SK-N-SH treated with all-trans-retinoic acid at 6 μM for 48 hours (cell line): Measurements from ENCODE around the gene AUH.

ENCODE experiments used
- ATAC-seq: fragments of 200-7000 bp; cut with Tn5 transposase; 3 replicates; pipeline ENCODE4 v1.9.1; 2020; ENCODE audit warnings: mild to moderate bottlenecking, moderate library complexity
- ARNTL ChIP-seq: fragments of 450-650 bp; formaldehyde crosslinking; IDR thresholded peaks from 2 replicates; pipeline ENCODE4 v1.5.0; 2020; ENCODE audit warnings: low read depth, mild to moderate bottlenecking, moderate library complexity, borderline replicate concordance
- BACH2 ChIP-seq: fragments of 250-450 bp; sonication (Bioruptor Pico); IDR thresholded peaks from 2 replicates; pipeline ENCODE4 v1.9.0; 2021; ENCODE audit warnings: mild to moderate bottlenecking, borderline replicate concordance
- CREB5 ChIP-seq: fragments of 250-450 bp; sonication (Bioruptor Pico); IDR thresholded peaks from 2 replicates; pipeline ENCODE4 v1.5.1; 2020; ENCODE audit warnings: low read depth, mild to moderate bottlenecking, moderate library complexity
- CSDC2 ChIP-seq: fragments of 250-450 bp; sonication (Bioruptor Pico); IDR thresholded peaks from 2 replicates; pipeline ENCODE4 v1.5.0; 2020; ENCODE audit warnings: mild to moderate bottlenecking, moderate library complexity
- CSRNP3 ChIP-seq: fragments of 250-450 bp; sonication (Bioruptor Pico); IDR thresholded peaks from 2 replicates; pipeline ENCODE4 v1.5.1; 2021; ENCODE audit warnings: mild to moderate bottlenecking, moderate library complexity
- ESRRG ChIP-seq: fragments of 250-450 bp; sonication (Bioruptor Pico); IDR thresholded peaks from 2 replicates; pipeline ENCODE4 v1.6.1; 2021; ENCODE audit warnings: mild to moderate bottlenecking
- GLIS3 ChIP-seq: fragments of 250-450 bp; sonication (Bioruptor Pico); IDR thresholded peaks from 2 replicates; pipeline ENCODE4 v1.5.0; 2020; ENCODE audit warnings: mild to moderate bottlenecking, moderate library complexity
- ISL1 ChIP-seq: fragments of 250-450 bp; sonication (Bioruptor Pico); IDR thresholded peaks from 2 replicates; pipeline ENCODE4 v2.1.2; 2022; ENCODE audit warnings: mild to moderate bottlenecking, moderate library complexity
- OSR1 ChIP-seq: fragments of 250-450 bp; sonication (Bioruptor Pico); IDR thresholded peaks from 2 replicates; pipeline ENCODE4 v1.8.0; 2022; ENCODE audit warnings: moderate library complexity, mild to moderate bottlenecking, inconsistent platforms
- POU6F1 ChIP-seq: fragments of 250-450 bp; sonication (Bioruptor Pico); IDR thresholded peaks from 2 replicates; pipeline ENCODE4 v1.8.0; 2021; ENCODE audit warnings: low read depth, mild to moderate bottlenecking, moderate library complexity, borderline replicate concordance
- PPARA ChIP-seq: fragments of 250-450 bp; sonication (Bioruptor Pico); IDR thresholded peaks from 2 replicates; pipeline ENCODE4 v1.5.0; 2020; ENCODE audit warnings: mild to moderate bottlenecking, borderline replicate concordance
- RARB ChIP-seq: fragments of 250-450 bp; sonication (Bioruptor Pico); IDR thresholded peaks from 2 replicates; pipeline ENCODE4 v1.8.0; 2021; ENCODE audit warnings: mild to moderate bottlenecking, moderate library complexity
- SNAI2 ChIP-seq: fragments of 250-450 bp; sonication (Bioruptor Pico); IDR thresholded peaks from 2 replicates; pipeline ENCODE4 v1.5.0; 2020; ENCODE audit warnings: mild to moderate bottlenecking, moderate library complexity
- TCF4 ChIP-seq: fragments of 250-450 bp; sonication (Bioruptor Pico); IDR thresholded peaks from 2 replicates; pipeline ENCODE4 v1.8.0; 2021; ENCODE audit warnings: mild to moderate bottlenecking, moderate library complexity, borderline replicate concordance
- TOX ChIP-seq: fragments of 250-450 bp; sonication (Bioruptor Pico); IDR thresholded peaks from 2 replicates; pipeline ENCODE4 v1.8.0; 2021; ENCODE audit warnings: mild to moderate bottlenecking, moderate library complexity, borderline replicate concordance
- ZC3H10 ChIP-seq: fragments of 250-450 bp; sonication (Bioruptor Pico); IDR thresholded peaks from 2 replicates; pipeline ENCODE4 v1.5.1; 2021; ENCODE audit warnings: mild to moderate bottlenecking, moderate library complexity
- ZFP3 ChIP-seq: fragments of 250-450 bp; sonication (Bioruptor Pico); IDR thresholded peaks from 2 replicates; pipeline ENCODE4 v1.5.0; 2020; ENCODE audit warnings: mild to moderate bottlenecking, moderate library complexity
- ZFP30 ChIP-seq: fragments of 450-650 bp; formaldehyde crosslinking; IDR thresholded peaks from 2 replicates; pipeline ENCODE4 v1.5.0; 2022; ENCODE audit warnings: mild to moderate bottlenecking, moderate library complexity
- ZNF565 ChIP-seq: fragments of 450-650 bp; formaldehyde crosslinking; conservative IDR thresholded peaks from 2 replicates; pipeline ENCODE4 v1.5.0; 2020; ENCODE audit warnings: low read depth, mild to moderate bottlenecking, moderate library complexity
- ZNF70 ChIP-seq: fragments of 450-650 bp; formaldehyde crosslinking; IDR thresholded peaks from 2 replicates; pipeline ENCODE4 v1.5.0; 2020; ENCODE audit warnings: mild to moderate bottlenecking, moderate library complexity
- ZNF8 ChIP-seq: fragments of 450-650 bp; formaldehyde crosslinking; IDR thresholded peaks from 2 replicates; pipeline ENCODE4 v1.5.0; 2020; ENCODE audit warnings: mild to moderate bottlenecking, moderate library complexity
- TF ChIP-seq, protein P1 (sequence below): fragments of 250-450 bp; sonication (Bioruptor Pico); IDR thresholded peaks from 2 replicates; pipeline ENCODE4 v1.8.0; 2020; ENCODE audit warnings: mild to moderate bottlenecking, moderate library complexity, borderline replicate concordance

AUH gene

DNA sequence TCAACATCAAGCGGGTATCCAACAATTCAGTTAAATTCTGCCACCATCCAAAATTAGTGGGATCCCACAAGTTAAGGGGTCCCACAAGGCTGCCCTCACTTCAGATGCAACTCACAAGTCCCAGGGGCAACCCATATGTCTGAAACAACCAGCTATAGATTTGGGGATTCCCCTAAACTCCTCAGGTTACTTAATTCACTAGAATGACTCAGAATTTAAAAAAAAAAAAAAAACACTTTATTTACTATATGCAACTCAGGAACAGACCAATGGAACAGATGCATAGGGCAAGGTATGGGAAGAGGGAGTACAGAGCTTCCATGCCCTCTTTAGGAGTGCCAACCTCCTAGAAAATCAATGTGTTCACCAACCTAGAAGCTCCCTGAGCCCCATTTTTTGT lies 15.1 kb downstream of the AUH start (continued):
- TF ChIP-seq POU6F1 (CRISPR knock-in tag) = no peak
- TF ChIP-seq, all 23 proteins: peak for 0

DNA sequence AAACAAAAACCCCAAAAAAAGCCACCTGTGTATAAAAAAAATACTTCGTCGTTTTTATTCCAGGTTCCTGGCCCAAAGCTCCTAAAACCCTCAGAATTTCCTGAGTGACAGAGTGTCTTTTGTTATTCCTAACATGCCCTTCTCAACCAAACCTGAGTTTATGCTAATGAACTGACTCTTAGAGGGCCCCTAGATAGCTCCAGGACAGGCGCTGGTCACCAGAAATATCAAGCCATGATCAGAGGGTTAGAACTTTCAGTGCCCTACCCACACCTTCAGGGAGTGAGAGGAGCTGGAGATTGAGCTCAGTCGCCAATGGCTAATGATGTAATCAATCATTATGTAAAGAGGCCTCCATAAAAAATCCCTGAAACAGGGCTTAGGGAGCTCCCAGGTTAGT lies 15.7 kb downstream of the AUH start:
- TF ChIP-seq POU6F1 (CRISPR knock-in tag) = no peak
- no peak for TF ChIP-seq ARNTL
- TF ChIP-seq ZFP3 = no peak
- TF ChIP-seq GLIS3 (CRISPR knock-in tag) = no peak
- no peak for TF ChIP-seq OSR1
- TF ChIP-seq ESRRG (CRISPR knock-in tag) = no peak
- TF ChIP-seq, protein P1, sequence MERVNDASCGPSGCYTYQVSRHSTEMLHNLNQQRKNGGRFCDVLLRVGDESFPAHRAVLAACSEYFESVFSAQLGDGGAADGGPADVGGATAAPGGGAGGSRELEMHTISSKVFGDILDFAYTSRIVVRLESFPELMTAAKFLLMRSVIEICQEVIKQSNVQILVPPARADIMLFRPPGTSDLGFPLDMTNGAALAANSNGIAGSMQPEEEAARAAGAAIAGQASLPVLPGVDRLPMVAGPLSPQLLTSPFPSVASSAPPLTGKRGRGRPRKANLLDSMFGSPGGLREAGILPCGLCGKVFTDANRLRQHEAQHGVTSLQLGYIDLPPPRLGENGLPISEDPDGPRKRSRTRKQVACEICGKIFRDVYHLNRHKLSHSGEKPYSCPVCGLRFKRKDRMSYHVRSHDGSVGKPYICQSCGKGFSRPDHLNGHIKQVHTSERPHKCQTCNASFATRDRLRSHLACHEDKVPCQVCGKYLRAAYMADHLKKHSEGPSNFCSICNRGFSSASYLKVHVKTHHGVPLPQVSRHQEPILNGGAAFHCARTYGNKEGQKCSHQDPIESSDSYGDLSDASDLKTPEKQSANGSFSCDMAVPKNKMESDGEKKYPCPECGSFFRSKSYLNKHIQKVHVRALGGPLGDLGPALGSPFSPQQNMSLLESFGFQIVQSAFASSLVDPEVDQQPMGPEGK (CRISPR knock-in tag) = no peak
- TF ChIP-seq CSRNP3 = no peak
- no peak for TF ChIP-seq ISL1 (CRISPR knock-in tag)
- TF ChIP-seq ZC3H10 (CRISPR knock-in tag) = no peak
- no peak for TF ChIP-seq PPARA (CRISPR knock-in tag)
- no peak for TF ChIP-seq CREB5 (CRISPR knock-in tag)
- TF ChIP-seq ZFP30 (CRISPR knock-in tag) = no peak
- no peak for TF ChIP-seq CSDC2
- TF ChIP-seq ZNF565 (CRISPR knock-in tag) = no peak
- no peak for TF ChIP-seq TCF4 (CRISPR knock-in tag)
- ATAC-seq = no peak

- TF ChIP-seq BACH2 (CRISPR knock-in tag) (no peak), POU6F1 (CRISPR knock-in tag) (no peak), ISL1 (CRISPR knock-in tag) (no peak), CSDC2 (no peak), CREB5 (CRISPR knock-in tag) (no peak), SNAI2 (no peak), PPARA (CRISPR knock-in tag) (no peak), GLIS3 (CRISPR knock-in tag) (no peak), TOX (CRISPR knock-in tag) (no peak), OSR1 (no peak), ZNF8 (CRISPR knock-in tag) (no peak), ZNF70 (no peak), ESRRG (CRISPR knock-in tag) (no peak), ZFP3 (no peak), ZNF565 (CRISPR knock-in tag) (no peak), ZC3H10 (CRISPR knock-in tag) (no peak), CSRNP3 (no peak), ZFP30 (CRISPR knock-in tag) (no peak), RARB (CRISPR knock-in tag) (no peak)
- no peak for ATAC-seq
Observed at GRCh38 chr9:91342575-91342974, 19.1 kb downstream of the AUH start.
